ENCODE results near the gene DCC.

- TF ChIP-seq CTCF (IDR thresholded peaks at IDR 0.05 in 8 of 11, conservative IDR thresholded peaks at IDR 0.05 in 3 of 11) (no peak), POLR2A (IDR thresholded peaks at IDR 0.05) (no peak)
Observed at GRCh38 chr18:52352920-52353319, 12.9 kb downstream of the DCC start.

All from spleen (tissue), 7 donors.